Skin of body (tissue), 2 donors: ENCODE measurements around the gene ARHGAP25. TPM values are rescaled to one million over a fixed set of nuclear protein-coding genes. Genes with fewer than 3 reads are reported as not detected.

ENCODE experiments used
- DNase-seq: peaks from one replicate; lab custom pipeline; 2025; lab: John Stamatoyannopoulos, UW
- total RNA-seq: library from RNA; depleted of rRNA; stranded (reverse); fragments of >200 nt; gene quantifications from one replicate; pipeline ENCODE4 v1.2.3, GENCODE V29; 2014

ARHGAP25 gene
- total RNA-seq, result 5.8 TPM

GRCh38 chr2:68734688-68735525 lies at the start of gene ARHGAP25:
ARHGAP25 (plus strand) TSS chr2:68734811; CDS start chr2:68735200, 389 bp downstream.
- no peak for DNase-seq

GRCh38 chr2:68686178-68686577 lies 48.4 kb upstream of the ARHGAP25 start:
- no peak for DNase-seq

- no peak for DNase-seq
Observed at GRCh38 chr2:68687018-68687417, 47.6 kb upstream of the ARHGAP25 start.

GRCh38 chr2:68689553-68690537 lies 44.8 kb upstream of the ARHGAP25 start:
- no peak for DNase-seq

- DNase-seq, result no peak
Observed at GRCh38 chr2:68690851-68691250, 43.8 kb upstream of the ARHGAP25 start.

- no peak for DNase-seq
Observed at GRCh38 chr2:68692511-68692910, 42.1 kb upstream of the ARHGAP25 start.

- no peak for DNase-seq
Observed at GRCh38 chr2:68693951-68694350, 40.7 kb upstream of the ARHGAP25 start.

GRCh38 chr2:68695971-68696370 lies 38.6 kb upstream of the ARHGAP25 start:
- no peak for DNase-seq

GRCh38 chr2:68696554-68696953 lies 38.1 kb upstream of the ARHGAP25 start:
- no peak for DNase-seq

- DNase-seq, result no peak
Observed at GRCh38 chr2:68698567-68699377, 35.8 kb upstream of the ARHGAP25 start.

- no peak for DNase-seq
Observed at GRCh38 chr2:68700560-68700959, 34.1 kb upstream of the ARHGAP25 start.

- DNase-seq, result no peak
Observed at GRCh38 chr2:68706637-68707036, 28.0 kb upstream of the ARHGAP25 start.

GRCh38 chr2:68708629-68709028 lies 26.0 kb upstream of the ARHGAP25 start:
- DNase-seq, result no peak

- peak; percentile 5 for DNase-seq
Observed at GRCh38 chr2:68709421-68709911, 25.1 kb upstream of the ARHGAP25 start.

GRCh38 chr2:68710336-68710735 lies 24.3 kb upstream of the ARHGAP25 start:
- DNase-seq, result no peak

- no peak for DNase-seq
Observed at GRCh38 chr2:68710756-68711155, 23.9 kb upstream of the ARHGAP25 start.

GRCh38 chr2:68714866-68715265 lies 19.7 kb upstream of the ARHGAP25 start:
- no peak for DNase-seq

GRCh38 chr2:68715353-68716041 lies 19.1 kb upstream of the ARHGAP25 start:
- DNase-seq, result no peak

GRCh38 chr2:68716604-68717304 lies 17.9 kb upstream of the ARHGAP25 start:
- no peak for DNase-seq

GRCh38 chr2:68717305-68717661 lies 17.3 kb upstream of the ARHGAP25 start:
- DNase-seq, result no peak
